Measurements from ENCODE around the gene CLEC4F.

CLEC4F gene

DNA sequence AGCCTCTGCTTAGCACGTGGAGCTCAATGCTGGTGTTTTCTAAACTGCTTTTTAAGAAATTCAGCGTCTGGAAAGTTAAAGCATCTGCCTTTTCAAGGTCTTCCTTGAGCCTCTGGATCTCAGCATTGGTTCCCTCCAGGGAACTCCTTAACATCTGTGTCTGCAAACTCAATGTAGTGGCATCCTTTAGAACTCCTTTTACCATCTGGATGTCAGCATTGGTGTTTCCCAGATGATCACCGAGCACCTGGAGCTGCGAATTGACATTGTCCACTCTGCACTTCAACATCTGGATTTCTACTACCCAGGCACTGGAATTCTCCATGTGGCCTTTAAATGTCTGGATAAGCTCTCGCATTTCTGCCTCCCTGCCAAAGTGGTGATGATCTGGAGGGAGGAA is 3.7 kb downstream of the CLEC4F start:
- DNase-seq (ENCODE audit: low read depth), result no peak
- TF ChIP-seq, protein P1, sequence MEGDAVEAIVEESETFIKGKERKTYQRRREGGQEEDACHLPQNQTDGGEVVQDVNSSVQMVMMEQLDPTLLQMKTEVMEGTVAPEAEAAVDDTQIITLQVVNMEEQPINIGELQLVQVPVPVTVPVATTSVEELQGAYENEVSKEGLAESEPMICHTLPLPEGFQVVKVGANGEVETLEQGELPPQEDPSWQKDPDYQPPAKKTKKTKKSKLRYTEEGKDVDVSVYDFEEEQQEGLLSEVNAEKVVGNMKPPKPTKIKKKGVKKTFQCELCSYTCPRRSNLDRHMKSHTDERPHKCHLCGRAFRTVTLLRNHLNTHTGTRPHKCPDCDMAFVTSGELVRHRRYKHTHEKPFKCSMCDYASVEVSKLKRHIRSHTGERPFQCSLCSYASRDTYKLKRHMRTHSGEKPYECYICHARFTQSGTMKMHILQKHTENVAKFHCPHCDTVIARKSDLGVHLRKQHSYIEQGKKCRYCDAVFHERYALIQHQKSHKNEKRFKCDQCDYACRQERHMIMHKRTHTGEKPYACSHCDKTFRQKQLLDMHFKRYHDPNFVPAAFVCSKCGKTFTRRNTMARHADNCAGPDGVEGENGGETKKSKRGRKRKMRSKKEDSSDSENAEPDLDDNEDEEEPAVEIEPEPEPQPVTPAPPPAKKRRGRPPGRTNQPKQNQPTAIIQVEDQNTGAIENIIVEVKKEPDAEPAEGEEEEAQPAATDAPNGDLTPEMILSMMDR (IDR thresholded peaks at IDR 0.05; ENCODE audit: control insufficient read depth, extremely low read depth, insufficient read depth), result no peak
- H3K4me3 ChIP-seq (ENCODE audit: low read depth, low read length), result no peak overlapping the region

DNA sequence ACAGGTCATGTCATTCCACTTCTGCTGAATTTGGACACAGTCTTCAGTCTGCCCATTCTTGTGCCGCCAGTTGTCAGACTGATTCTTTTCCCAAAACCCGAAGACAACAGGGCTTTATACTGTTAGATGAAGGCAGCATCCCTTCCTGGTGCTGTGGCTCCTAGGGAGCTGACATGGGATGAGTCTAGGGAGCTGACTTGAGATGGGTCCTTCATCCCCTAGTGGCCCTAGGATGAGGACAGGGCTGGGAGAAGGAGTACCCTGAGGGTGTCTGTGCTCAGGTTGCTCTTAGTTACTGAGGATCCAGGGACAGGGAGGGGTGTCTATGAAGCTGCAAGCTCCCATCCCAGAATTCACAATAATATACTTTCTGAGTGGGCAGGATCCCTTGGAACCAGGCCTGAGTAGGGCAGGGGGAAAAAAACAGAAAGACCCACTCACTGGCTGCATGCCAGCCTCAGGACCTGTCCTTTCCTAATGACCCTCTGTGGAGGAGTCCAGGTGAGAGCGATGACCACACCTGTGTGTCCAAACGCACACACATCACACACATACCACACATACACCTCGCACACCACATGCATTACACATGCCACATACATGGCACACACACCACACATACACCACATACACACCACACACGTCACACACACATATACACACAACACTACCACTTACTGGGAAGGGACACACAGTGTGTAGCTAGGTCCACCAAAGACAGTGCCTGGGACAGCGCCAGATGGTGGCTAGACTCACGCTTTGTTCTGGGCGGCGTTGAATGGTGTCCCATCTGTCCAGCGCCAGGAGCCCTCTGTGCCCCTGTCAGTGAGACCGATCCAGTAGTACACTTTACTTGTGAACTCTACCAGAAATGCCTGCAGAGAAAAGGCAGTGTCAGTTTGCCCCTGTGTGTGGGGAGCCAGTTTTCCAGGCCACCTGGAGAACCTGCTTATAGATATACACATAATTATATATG is 11.1 kb downstream of the CLEC4F start:
- TF ChIP-seq, protein P1 (IDR thresholded peaks at IDR 0.05; ENCODE audit: control insufficient read depth, extremely low read depth, insufficient read depth), result no peak
- no peak for DNase-seq (ENCODE audit: low read depth)
- H3K4me3 ChIP-seq (ENCODE audit: low read depth, low read length), result no peak overlapping the region

DNA sequence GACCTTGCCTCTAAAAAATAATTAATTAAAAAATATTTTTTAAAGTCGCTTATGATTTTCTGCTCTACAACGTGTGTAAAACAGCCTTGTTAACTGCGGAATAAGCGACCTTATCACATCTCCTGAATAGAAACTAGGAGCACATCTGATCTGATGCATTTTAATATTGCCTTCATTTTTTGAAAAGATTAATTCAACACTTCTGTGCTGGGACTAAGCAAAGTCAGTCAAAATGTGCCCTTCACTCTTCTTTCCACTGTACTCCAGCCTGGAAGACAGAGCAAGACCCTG is 12.6 kb downstream of the CLEC4F start:
- DNase-seq (ENCODE audit: low read depth), result no peak
- TF ChIP-seq, protein P1 (IDR thresholded peaks at IDR 0.05; ENCODE audit: control insufficient read depth, extremely low read depth, insufficient read depth), result no peak
- H3K4me3 ChIP-seq (ENCODE audit: low read depth, low read length), result no peak overlapping the region

DNA sequence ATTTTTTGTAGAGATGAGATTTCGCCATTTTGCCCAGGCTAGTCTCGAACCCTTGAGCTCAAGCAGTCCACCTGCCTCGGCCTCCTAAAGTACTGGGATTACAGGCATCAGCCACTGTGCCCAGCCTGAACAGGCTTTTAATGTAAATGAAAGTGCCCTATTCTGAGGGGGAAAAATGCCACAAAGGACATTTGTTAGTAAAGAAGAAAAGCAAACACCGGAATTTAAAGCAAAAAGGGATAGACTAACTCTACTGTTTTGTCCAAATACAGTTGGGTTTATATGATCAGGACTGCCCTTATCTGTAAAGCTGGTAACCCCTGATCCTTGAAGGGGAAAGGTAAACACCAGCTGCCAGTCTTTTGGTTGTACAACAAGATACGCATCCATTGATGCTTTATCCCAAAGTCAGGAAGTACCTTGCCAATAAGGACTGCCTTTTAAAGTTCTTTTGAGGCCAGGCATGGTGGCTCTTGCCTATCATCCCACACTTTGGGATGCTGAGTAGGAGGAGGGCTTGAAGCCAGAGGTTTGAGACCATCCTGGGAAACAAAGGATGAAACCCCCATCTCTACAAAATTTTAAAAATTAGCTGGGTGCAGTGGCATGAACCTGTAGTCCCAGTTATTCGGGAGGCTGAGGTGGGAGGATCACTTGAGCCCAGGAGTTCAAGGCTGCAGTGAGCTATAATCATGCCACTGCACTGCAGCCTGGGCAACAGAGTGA is 13.1 kb downstream of the CLEC4F start:
- no peak for DNase-seq (ENCODE audit: low read depth)
- TF ChIP-seq, protein P1 (IDR thresholded peaks at IDR 0.05; ENCODE audit: control insufficient read depth, extremely low read depth, insufficient read depth), result no peak
- H3K4me3 ChIP-seq (ENCODE audit: low read depth, low read length), result no peak overlapping the region

DNA sequence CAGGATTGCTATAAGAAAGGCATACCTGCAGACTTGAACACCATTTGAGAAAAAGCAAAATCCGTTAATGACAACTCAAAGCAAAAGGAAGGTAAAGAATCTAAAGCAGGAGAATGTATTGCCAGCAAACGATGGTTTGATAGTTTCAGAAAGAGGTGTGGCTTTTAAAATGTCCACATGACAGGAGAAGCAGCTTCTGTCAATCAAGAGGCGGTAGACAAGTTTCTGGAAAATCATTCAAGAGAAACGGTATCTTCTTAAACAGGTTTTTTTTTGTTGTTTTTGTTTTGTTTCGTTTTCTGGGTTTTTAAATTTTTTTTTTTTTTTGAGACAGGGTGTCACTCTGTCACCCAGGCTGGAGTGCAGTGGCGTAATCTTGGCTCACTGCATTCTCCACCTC is 13.8 kb downstream of the CLEC4F start:
- H3K4me3 ChIP-seq (ENCODE audit: low read depth, low read length), result no peak overlapping the region
- TF ChIP-seq, protein P1 (IDR thresholded peaks at IDR 0.05; ENCODE audit: control insufficient read depth, extremely low read depth, insufficient read depth), result no peak
- no peak for DNase-seq (ENCODE audit: low read depth)

DNA sequence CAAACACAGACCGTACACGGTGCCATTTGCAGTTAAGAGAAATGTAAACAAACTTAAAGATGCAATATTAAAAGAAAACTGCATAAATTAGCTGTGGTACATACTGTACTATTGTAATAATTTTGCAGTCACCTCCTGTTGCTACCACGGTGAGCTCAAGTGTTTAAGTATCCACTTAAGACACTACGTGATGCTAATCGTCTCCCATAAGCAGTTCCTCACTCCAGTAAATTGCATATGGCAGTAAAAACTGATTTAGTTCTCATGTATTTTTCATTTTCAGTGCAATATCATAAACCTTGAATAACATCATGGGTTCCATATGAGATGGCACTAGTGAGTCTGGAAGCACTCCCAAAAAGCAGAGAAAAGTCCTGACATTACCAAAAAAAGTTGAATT is 14.4 kb downstream of the CLEC4F start:
- TF ChIP-seq, protein P1 (IDR thresholded peaks at IDR 0.05; ENCODE audit: control insufficient read depth, extremely low read depth, insufficient read depth), result no peak
- DNase-seq (ENCODE audit: low read depth), result no peak
- no peak overlapping the region for H3K4me3 ChIP-seq (ENCODE audit: low read depth, low read length)
